H1 (cell line): Measurements from ENCODE around the gene GALNT5. TPM values are rescaled to one million over a fixed set of nuclear protein-coding genes. Genes with fewer than 3 reads are reported as not detected.

Experiments used
- CBX5 ChIP-seq: fragments of 300-800, 300-1000 bp; sonication (generic); IDR thresholded peaks from 2 replicates; pipeline ENCODE4 v1.7.1; 2016; ENCODE audit warnings: antibody characterized with exemption, low read length, low read depth
- CEBPB ChIP-seq: IDR thresholded peaks from 2 replicates; pipeline ENCODE4 v1.6.1; 2012; ENCODE audit warnings: low read depth, low read length
- KDM1A ChIP-seq: fragments of 200-600, 300-600 bp; sonication (generic); IDR thresholded peaks from 2 replicates; pipeline ENCODE4 v1.7.1; 2016; ENCODE audit warnings: mild to moderate bottlenecking, low read length, borderline replicate concordance
- SUZ12 ChIP-seq: fragments of 200-600 bp; sonication (generic); IDR thresholded peaks from 2 replicates; pipeline ENCODE4 v1.6.1; 2012; ENCODE audit warnings: mild to moderate bottlenecking, inconsistent platforms, low read length, moderate library complexity, mixed read lengths
- polyA plus RNA-seq, 7 experiments: library from polyadenylated mRNA; depleted of rRNA in 3 of 7; stranded (reverse) in 5 of 7; unstranded in 2 of 7; fragments of >200 nt in 5 of 7; fragments of 200-250 nt in 2 of 7; gene quantifications; 1 replicate in 5 of 7; 2 replicates in 1 of 7; 4 replicates in 1 of 7; pipeline versions ENCODE4 v1.2.1 to v1.2.3, GENCODE V29; 2011 to 2013; ENCODE audit warnings: missing spikeins in 2 of 7, mixed read lengths in 2 of 7
- total RNA-seq: library from RNA; stranded (reverse); fragmentation: NEBNext Ultra II Directional; extraction: Animal tissue kit (Norgen Biotek cat#: 25700); gene quantifications from 2 replicates; pipeline ENCODE4 v1.2.1, GENCODE V29; 2021

GALNT5 gene
- total and polyA plus RNA-seq, 2 of the 8 experiments (the other 6 are each of a cell fraction or from before 2014, with no cell fraction given) = 0.02 to 0.06 TPM

DNA sequence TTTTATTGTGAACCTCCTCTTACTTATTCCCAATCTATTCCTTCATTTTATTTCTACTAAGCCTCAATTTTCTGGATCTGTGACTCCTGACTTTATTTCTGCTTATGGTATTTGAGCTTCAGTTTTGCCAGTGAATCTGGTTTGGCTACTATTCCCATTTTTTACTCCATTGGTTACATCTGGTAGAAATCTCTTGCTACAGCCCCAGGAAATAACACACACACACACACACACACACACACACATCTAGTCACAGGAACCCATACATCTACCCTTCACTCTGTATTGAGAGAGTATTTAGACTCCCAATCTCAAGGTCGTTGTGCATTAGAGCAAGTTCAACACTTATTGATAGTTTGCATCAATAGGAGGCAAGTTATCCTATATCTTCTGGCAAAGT is 37.0 kb upstream of the GALNT5 start (continued):
- TF ChIP-seq CEBPB = no peak
- no peak for TF ChIP-seq CBX5
- TF ChIP-seq KDM1A = no peak
- no peak for TF ChIP-seq SUZ12
- TF ChIP-seq, all 59 proteins: peak for 0
